Kidney (tissue), 14 donors: ENCODE data around the gene TMTC3. TPM values are rescaled to one million over a fixed set of nuclear protein-coding genes. Genes with fewer than 3 reads are reported as not detected.

Experiments used
- DNase-seq, 5 donors: peaks; one replicate each; pipeline ENCODE4 v3.0.0-alpha.2; 2013 to 2020
- FAIRE-seq: peaks from 2 replicates; lab custom pipeline; 2012; peaks lifted over from hg19 to GRCh38; lab: Jason Lieb, UNC
- H3K27ac ChIP-seq, 2 donors: one replicate each; pipeline ENCODE4 v1.7.0; 2013; ENCODE audit warnings: low read depth in 2 of 2, low read length in 2 of 2, inconsistent platforms in 1 of 2
- H3K27me3 ChIP-seq: one replicate; pipeline ENCODE4 v1.7.1; 2013; ENCODE audit warnings: low read length, inconsistent platforms; ENCODE audit not compliant: control insufficient read depth, insufficient read depth
- H3K36me3 ChIP-seq, 3 donors: one replicate each; pipeline versions ENCODE4 v1.7.0 to v1.7.1; 2013; ENCODE audit warnings: low read length in 3 of 3, control low read depth in 1 of 3, inconsistent platforms in 1 of 3; ENCODE audit not compliant: insufficient read depth in 3 of 3, control insufficient read depth in 2 of 3
- H3K4me1 ChIP-seq, 3 donors: one replicate each; pipeline versions ENCODE4 v1.7.0 to v1.7.1; 2013; ENCODE audit warnings: low read length in 3 of 3, inconsistent platforms in 1 of 3, low read depth in 1 of 3; ENCODE audit not compliant: control insufficient read depth in 2 of 3, insufficient read depth in 2 of 3
- H3K4me3 ChIP-seq, 3 donors: one replicate each; pipeline versions ENCODE4 v1.7.0 to v1.8.1; 2013; ENCODE audit warnings: low read length in 3 of 3, control low read depth in 1 of 3, inconsistent platforms in 1 of 3
- H3K9ac ChIP-seq, 3 donors: one replicate each; pipeline versions ENCODE4 v1.7.0 to v1.7.1; 2013; ENCODE audit warnings: low read length in 3 of 3, control low read depth in 1 of 3, inconsistent platforms in 1 of 3
- H3K9me3 ChIP-seq, 3 donors: one replicate each; pipeline versions ENCODE4 v1.7.0 to v1.7.1; 2013; ENCODE audit warnings: low read length in 3 of 3, control low read depth in 1 of 3, inconsistent platforms in 1 of 3; ENCODE audit not compliant: control insufficient read depth in 2 of 3, insufficient read depth in 1 of 3
- CTCF ChIP-seq: IDR thresholded peaks from 3 replicates; pipeline ENCODE4 v1.5.1; 2012; ENCODE audit warnings: mild to moderate bottlenecking, moderate library complexity, borderline replicate concordance; ENCODE audit not compliant: insufficient read depth; ENCODE audit errors: extremely low read depth
- intact Hi-C: fragments of 100-400 bp; cut with DNase I; formaldehyde crosslinking; loops from one replicate; pipeline ENCODE4 v1.11.1; 2022
- polyA plus RNA-seq: library from polyadenylated mRNA; stranded (reverse); fragments of 350-450 nt; fragmentation: Illumina TruSeq; extraction: RNeasy Lipid Tissue Mini Kit (QIAGEN cat#74804); gene quantifications from one replicate; pipeline ENCODE4 v1.2.3, GENCODE V29; 2014; ENCODE audit warnings: low read depth, low replicate concordance; ENCODE audit not compliant: insufficient read depth
- total RNA-seq: library from RNA; stranded (reverse); fragmentation: NEBNext Ultra II Directional; extraction: Animal tissue kit (Norgen Biotek cat#: 25700); gene quantifications from one replicate; pipeline ENCODE4 v1.2.1, GENCODE V29; 2021
- donor health status: control.
- donor health status: control.
- donor health status: control.
- donor health status: control.
- donor health status: control.
- donor health status: DM: yes; HTN: yes; CAD: no.
- donor health status: Normal renal cell carcinoma (clear cell type).

Gene TMTC3
- total and polyA plus RNA-seq, 2 donors from 2014 or later, result 5.1 to 23.5 TPM

GRCh38 chr12:88248606-88249005 is 106.5 kb downstream of the TMTC3 start:
- Histone ChIP-seq H3K36me3 (no peaks in the 10 kb centered on the region), H3K9ac (no peak overlapping the region), H3K27ac (no peak overlapping the region), H3K9me3 (no peaks in the 10 kb centered on the region), H3K27me3 (no peaks in the 10 kb centered on the region), H3K4me1 (no peaks in the 10 kb centered on the region), H3K4me3 (no peak overlapping the region)
- intact Hi-C loops, result no loop called here
- no peak for DNase-seq
- no peak for FAIRE-seq
- no peak for TF ChIP-seq CTCF

Other genes with a start within 250 kb of the TMTC3 start
- 0.13 TPM for gene C12orf50, start 112.9 kb upstream of the TMTC3 start, total RNA-seq
- gene C12orf50, start 112.9 kb upstream of the TMTC3 start, polyA plus RNA-seq, result not detected
- 18.2 TPM for gene CEP290, start 219 bp upstream of the TMTC3 start, total RNA-seq
- 5.1 TPM for gene CEP290, start 219 bp upstream of the TMTC3 start, polyA plus RNA-seq